Tibial artery (tissue), 4 donors: Measurements from ENCODE around the gene WDR74.

Source experiments
- DNase-seq, 2 donors: peaks; one replicate each; pipeline ENCODE4 v3.0.0-alpha.2; 2019
- H3K27ac ChIP-seq, 2 donors: fragments of 200-600 bp; sonication (generic) in 1 of 2; 1 replicate in 1 of 2; 2 replicates in 1 of 2; pipeline ENCODE4 v1.5.1; 2018 to 2019; ENCODE audit warnings: mild to moderate bottlenecking in 1 of 2
- H3K27me3 ChIP-seq, 2 donors: fragments of 200-600 bp; sonication (generic) in 1 of 2; one replicate each; pipeline versions ENCODE4 v1.5.1 to v1.6.0; 2016 to 2019
- H3K36me3 ChIP-seq, 3 donors: fragments of 200-600 bp; sonication (generic) in 2 of 3; one replicate each; pipeline ENCODE4 v1.5.1; 2016 to 2019; ENCODE audit warnings: mild to moderate bottlenecking in 2 of 3
- H3K4me1 ChIP-seq, 4 donors: fragments of 200-600 bp; sonication (generic) in 2 of 4; 1 replicate in 3 of 4; 2 replicates in 1 of 4; pipeline ENCODE4 v1.5.1; 2016 to 2019
- H3K4me3 ChIP-seq, 2 donors: fragments of 200-600 bp; sonication (generic) in 1 of 2; 1 replicate in 1 of 2; 2 replicates in 1 of 2; pipeline ENCODE4 v1.5.1; 2018 to 2019; ENCODE audit warnings: mild to moderate bottlenecking in 2 of 2
- H3K9me3 ChIP-seq, 3 donors: fragments of 200-600 bp; sonication (generic) in 1 of 3; one replicate each; pipeline ENCODE4 v1.5.1; 2016 to 2019
- intact Hi-C: fragments of 100-400 bp; cut with DNase I; formaldehyde crosslinking; loops from one replicate; pipeline ENCODE4 v1.15.0; 2023; ENCODE audit warnings: low total_unique reads
- TF ChIP-seq, protein P1 (sequence below), 2 experiments: fragments of 200-600 bp in 1 of 2; fragments of 450-650 bp in 1 of 2; IDR thresholded peaks; one replicate each; pipeline ENCODE4 v1.5.1; 2017 to 2019; ENCODE audit warnings: antibody characterized with exemption in 2 of 2, mild to moderate bottlenecking in 1 of 2, moderate library complexity in 1 of 2

Gene WDR74

GRCh38 chr11:62811659-62812058 is 27.7 kb downstream of the WDR74 start:
- intact Hi-C loops, result no loop called here
- H3K36me3 ChIP-seq, result peaks cover 10 to 38% (median 11%) of the 10 kb centered on the region in 3 donors
- DNase-seq, result no peak
- no peak overlapping the region for H3K4me3 ChIP-seq
- no peak overlapping the region for H3K27ac ChIP-seq
- H3K9me3 ChIP-seq, result no peaks in the 10 kb centered on the region
- peaks cover 0 to under 1% (median 0%) of the 10 kb centered on the region in 4 donors for H3K4me1 ChIP-seq
- TF ChIP-seq, protein P1, sequence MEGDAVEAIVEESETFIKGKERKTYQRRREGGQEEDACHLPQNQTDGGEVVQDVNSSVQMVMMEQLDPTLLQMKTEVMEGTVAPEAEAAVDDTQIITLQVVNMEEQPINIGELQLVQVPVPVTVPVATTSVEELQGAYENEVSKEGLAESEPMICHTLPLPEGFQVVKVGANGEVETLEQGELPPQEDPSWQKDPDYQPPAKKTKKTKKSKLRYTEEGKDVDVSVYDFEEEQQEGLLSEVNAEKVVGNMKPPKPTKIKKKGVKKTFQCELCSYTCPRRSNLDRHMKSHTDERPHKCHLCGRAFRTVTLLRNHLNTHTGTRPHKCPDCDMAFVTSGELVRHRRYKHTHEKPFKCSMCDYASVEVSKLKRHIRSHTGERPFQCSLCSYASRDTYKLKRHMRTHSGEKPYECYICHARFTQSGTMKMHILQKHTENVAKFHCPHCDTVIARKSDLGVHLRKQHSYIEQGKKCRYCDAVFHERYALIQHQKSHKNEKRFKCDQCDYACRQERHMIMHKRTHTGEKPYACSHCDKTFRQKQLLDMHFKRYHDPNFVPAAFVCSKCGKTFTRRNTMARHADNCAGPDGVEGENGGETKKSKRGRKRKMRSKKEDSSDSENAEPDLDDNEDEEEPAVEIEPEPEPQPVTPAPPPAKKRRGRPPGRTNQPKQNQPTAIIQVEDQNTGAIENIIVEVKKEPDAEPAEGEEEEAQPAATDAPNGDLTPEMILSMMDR (IDR thresholded peaks at IDR 0.05), result no peak
- H3K27me3 ChIP-seq, result no peaks in the 10 kb centered on the region

GRCh38 chr11:62810748-62811147 is 28.6 kb downstream of the WDR74 start:
- intact Hi-C loops, result no loop called here
- Histone ChIP-seq H3K4me1 (peaks cover 0 to 9% (median 7%) of the 10 kb centered on the region in 4 donors), H3K36me3 (peaks cover 10 to 32% (median 11%) of the 10 kb centered on the region in 3 donors), H3K9me3 (no peaks in the 10 kb centered on the region), H3K27me3 (no peaks in the 10 kb centered on the region), H3K27ac (no peak overlapping the region), H3K4me3 (no peak overlapping the region)
- no peak for DNase-seq
- TF ChIP-seq, protein P1 (IDR thresholded peaks at IDR 0.05), result no peak

GRCh38 chr11:62806611-62807121 is 32.7 kb downstream of the WDR74 start:
- no peak overlapping the region for H3K4me3 ChIP-seq
- peaks cover 0 to 25% (median 23%) of the 10 kb centered on the region in 4 donors for H3K4me1 ChIP-seq

DNA sequence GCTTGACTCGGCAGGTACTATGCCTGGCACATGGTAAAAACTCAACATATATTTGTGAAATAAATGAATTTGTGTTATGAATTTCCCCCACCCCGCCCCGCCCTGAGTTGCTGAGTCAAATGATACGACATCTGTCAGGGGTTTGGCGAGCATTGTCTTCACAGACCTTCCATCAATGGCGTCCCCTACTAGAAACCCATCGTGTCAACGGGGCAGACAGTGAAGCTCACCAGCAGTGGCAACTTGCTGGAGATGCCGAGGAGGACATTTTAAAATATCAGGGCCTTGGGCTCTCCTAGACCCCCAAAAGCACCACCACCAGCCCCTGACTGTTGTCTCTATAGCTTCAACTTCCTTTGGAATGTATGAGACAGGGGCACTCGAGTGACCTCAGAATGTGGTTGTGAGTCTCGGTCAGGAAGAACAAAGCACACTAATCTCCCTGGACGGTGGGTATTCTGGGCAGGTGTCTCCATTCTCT is 33.4 kb downstream of the WDR74 start:
- Histone ChIP-seq H3K36me3 (peaks cover 25 to 38% (median 28%) of the 10 kb centered on the region in 3 donors), H3K27me3 (no peaks in the 10 kb centered on the region), H3K4me1 (peaks cover 0 to 25% (median 23%) of the 10 kb centered on the region in 4 donors), H3K27ac (peak overlapping the region; percentile 89 to 95), H3K4me3 (peak overlapping the region; percentile 81 to 82), H3K9me3 (no peaks in the 10 kb centered on the region)
- TF ChIP-seq, protein P1 (IDR thresholded peaks at IDR 0.05), result no peak
- no peak for DNase-seq
- intact Hi-C loops, result no loop called here

More at GRCh38 chr11:62806611-62807121, 32.7 kb downstream of the WDR74 start:
- H3K27me3 ChIP-seq, result no peaks in the 10 kb centered on the region
- TF ChIP-seq, protein P1 (IDR thresholded peaks at IDR 0.05), result no peak
- DNase-seq, result peak in 1 of 2 donors; percentile 40
- peak overlapping the region; percentile 89 to 95 for H3K27ac ChIP-seq
- H3K36me3 ChIP-seq, result peaks cover 19 to 31% (median 21%) of the 10 kb centered on the region in 3 donors
- no peaks in the 10 kb centered on the region for H3K9me3 ChIP-seq
- intact Hi-C loops, result no loop called here

DNA sequence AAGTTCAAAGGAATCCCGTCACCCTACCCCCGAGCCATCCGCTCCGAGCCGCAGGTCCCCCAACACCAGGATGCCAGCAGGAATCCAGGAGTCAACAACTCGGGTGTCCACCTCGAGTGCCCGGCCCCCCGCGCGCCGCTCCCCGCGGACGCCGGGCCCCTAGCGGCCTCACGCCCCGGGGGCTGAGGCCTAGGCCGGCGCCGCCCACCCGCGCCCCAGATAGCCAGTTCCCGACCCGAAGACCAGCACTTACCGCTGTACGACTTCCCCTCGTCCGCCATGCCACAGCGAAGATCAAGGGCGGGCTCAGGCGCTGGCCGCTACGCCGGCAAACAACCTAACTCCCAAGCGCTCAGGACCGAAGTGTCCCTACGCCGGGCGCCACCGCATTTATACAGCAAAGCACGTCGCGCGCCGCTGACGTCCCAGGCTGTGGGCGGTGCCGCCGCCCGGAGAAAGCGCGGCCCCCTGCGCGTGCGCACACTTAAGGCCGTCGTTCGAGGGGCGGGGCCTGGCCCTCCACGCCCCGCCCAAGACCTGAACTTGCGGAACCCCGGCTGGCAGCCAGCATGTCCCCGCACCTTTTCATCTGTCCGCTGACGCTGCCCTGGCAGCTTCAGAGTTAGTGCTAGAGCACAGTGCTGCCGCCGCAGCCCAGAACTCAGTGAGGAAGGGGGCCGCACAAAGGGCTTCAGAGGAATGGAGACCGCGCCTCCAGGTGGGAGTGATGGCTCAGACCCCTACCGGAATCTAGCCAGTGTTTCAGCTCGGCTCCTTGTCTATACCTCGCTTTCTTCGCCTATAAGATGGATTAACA is 34.1 kb downstream of the WDR74 start, which contains the start of gene NXF1:
Gene NXF1 (minus strand): TSS at position 365 of the 817 bp plus-strand sequence. CDS start 84 bp downstream, at position 281.
- TF ChIP-seq, protein P1 (IDR thresholded peaks at IDR 0.05), result peak in 1 of 2 experiments; percentile 36
- peak within 1 kb of the TSS; percentile 89 to 95 for H3K27ac ChIP-seq
- DNase-seq, result peak; percentile 91 to 96
- peak within 1 kb of the TSS; percentile 81 to 82 for H3K4me3 ChIP-seq
- H3K4me1 ChIP-seq, result peaks cover 0 to 25% (median 23%) of the 10 kb centered on the region in 4 donors
- no peaks in the 10 kb centered on the region for H3K27me3 ChIP-seq
- H3K36me3 ChIP-seq, result peaks cover 33 to 45% (median 35%) of the 10 kb centered on the region in 3 donors
- intact Hi-C loops, result no loop called here
- no peaks in the 10 kb centered on the region for H3K9me3 ChIP-seq
